B cell (primary cell): ENCODE results near the gene BNC2. TPM values are rescaled to one million over a fixed set of nuclear protein-coding genes. Genes with fewer than 3 reads are reported as not detected.

Source experiments
- ATAC-seq: fragments of 200-7000 bp; cut with Tn5 transposase; one replicate; pipeline ENCODE4 v1.10.0; 2021; ENCODE audit warnings: low read depth, mild to moderate bottlenecking, moderate number of reproducible peaks, moderate library complexity
- CTCF ChIA-PET: fragments of 350-600 bp; sonication (Branson Sonifier 250); formaldehyde crosslinking; loops from one replicate; lab custom pipeline; 2021; ENCODE audit warnings: antibody characterized with exemption, inconsistent platforms; lab: Charles Lee
- POLR2A ChIA-PET: fragments of 350-600 bp; sonication (Branson Sonifier 250); formaldehyde crosslinking; loops from one replicate; lab custom pipeline; 2021; ENCODE audit warnings: antibody characterized with exemption; lab: Charles Lee
- DNase-seq: peaks from one replicate; pipeline ENCODE4 v3.0.0; 2013
- H2AFZ ChIP-seq: 2 replicates; pipeline ENCODE4 v1.6.1; 2012; ENCODE audit warnings: mild to moderate bottlenecking, low read depth, low read length; ENCODE audit not compliant: insufficient read depth, poor library complexity, severe bottlenecking
- H3K27ac ChIP-seq, 2 donors: 1 replicate in 1 of 2; 2 replicates in 1 of 2; pipeline ENCODE4 v1.5.1; 2012 to 2013; ENCODE audit warnings: low read length in 2 of 2, mild to moderate bottlenecking in 2 of 2, moderate library complexity in 1 of 2
- H3K27me3 ChIP-seq, 4 experiments: fragments of 200-600 bp in 1 of 4; sonication (generic) in 1 of 4; replicated peaks in 1 of 4; 1 replicate in 2 of 4; 2 replicates in 2 of 4; pipeline versions ENCODE4 v1.6.1 to v1.7.0; 2013 to 2016; ENCODE audit warnings: low read length in 3 of 4, mild to moderate bottlenecking in 2 of 4, mixed read lengths in 1 of 4, moderate library complexity in 1 of 4; ENCODE audit not compliant: insufficient read depth in 4 of 4, control insufficient read depth in 3 of 4; ENCODE audit errors: control extremely low read depth in 1 of 4
- H3K36me3 ChIP-seq, 2 experiments: replicated peaks in 1 of 2; 1 replicate in 1 of 2; 2 replicates in 1 of 2; pipeline versions ENCODE4 v1.6.1 to v1.7.1; 2013; ENCODE audit warnings: low read length in 1 of 2; ENCODE audit not compliant: insufficient read depth in 2 of 2, control insufficient read depth in 1 of 2; ENCODE audit errors: control extremely low read depth in 1 of 2, extremely low read depth in 1 of 2
- H3K4me1 ChIP-seq, 2 donors: fragments of 200-600 bp in 1 of 2; sonication (generic) in 1 of 2; 1 replicate in 1 of 2; 2 replicates in 1 of 2; pipeline versions ENCODE4 v1.5.1 to v1.6.1; 2013 to 2017; ENCODE audit warnings: low read length in 2 of 2; ENCODE audit not compliant: control insufficient read depth in 2 of 2, insufficient read depth in 2 of 2
- H3K4me2 ChIP-seq: replicated peaks from 2 replicates; pipeline ENCODE3; 2012; ENCODE audit warnings: mild to moderate bottlenecking, low read depth, low read length; ENCODE audit not compliant: poor library complexity, severe bottlenecking
- H3K4me3 ChIP-seq, 5 experiments: fragments of 200-600 bp in 1 of 5; sonication (generic) in 1 of 5; 1 replicate in 3 of 5; 2 replicates in 2 of 5; pipeline versions ENCODE4 v1.5.1 to v1.7.0; 2011 to 2016; ENCODE audit warnings: low read length in 4 of 5, mild to moderate bottlenecking in 4 of 5, low read depth in 2 of 5, control low read depth in 1 of 5, moderate library complexity in 1 of 5; ENCODE audit not compliant: insufficient read depth in 1 of 5; ENCODE audit errors: control extremely low read depth in 1 of 5, extremely low read depth in 1 of 5
- H3K79me2 ChIP-seq: fragments of 200-600 bp; sonication (generic); one replicate; pipeline ENCODE4 v1.6.0; 2016; ENCODE audit warnings: low read length; ENCODE audit not compliant: control insufficient read depth, insufficient read depth
- H3K9ac ChIP-seq: fragments of 200-600 bp; sonication (generic); 2 replicates; pipeline ENCODE4 v1.6.1; 2017; ENCODE audit warnings: mild to moderate bottlenecking, low read length, moderate library complexity
- H3K9me3 ChIP-seq, 3 donors: one replicate each; pipeline versions ENCODE4 v1.6.1 to v1.7.1; 2013; ENCODE audit warnings: low read length in 2 of 3; ENCODE audit not compliant: control insufficient read depth in 2 of 3, insufficient read depth in 1 of 3; ENCODE audit errors: control extremely low read depth in 1 of 3
- H4K20me1 ChIP-seq: 2 replicates; pipeline ENCODE4 v1.6.0; 2012; ENCODE audit warnings: mild to moderate bottlenecking, low read length; ENCODE audit not compliant: insufficient read depth, control insufficient read depth, poor library complexity, severe bottlenecking
- H3K27ac Mint-ChIP-seq: one replicate; pipeline ENCODE4 v1.8.0; 2021; ENCODE audit warnings: mixed read lengths
- H3K27me3 Mint-ChIP-seq: one replicate; pipeline ENCODE4 v1.8.0; 2021; ENCODE audit warnings: mixed read lengths
- H3K4me1 Mint-ChIP-seq: one replicate; pipeline ENCODE4 v1.8.0; 2021; ENCODE audit warnings: mixed read lengths
- H3K4me3 Mint-ChIP-seq: one replicate; pipeline ENCODE4 v1.8.0; 2021; ENCODE audit warnings: mixed read lengths
- H3K9me3 Mint-ChIP-seq: one replicate; pipeline ENCODE4 v1.8.0; 2022; ENCODE audit warnings: mixed read lengths; ENCODE audit not compliant: insufficient read depth
- CTCF ChIP-seq: fragments of 200-600 bp; IDR thresholded peaks from one replicate; pipeline ENCODE4 v1.8.0; 2022; ENCODE audit warnings: antibody characterized with exemption, mild to moderate bottlenecking
- EZH2 ChIP-seq: IDR thresholded peaks from 2 replicates; pipeline ENCODE4 v1.6.1; 2012; ENCODE audit warnings: borderline replicate concordance, low read depth, mild to moderate bottlenecking, moderate library complexity, low read length; ENCODE audit not compliant: insufficient read depth, poor library complexity, severe bottlenecking
- WGBS: methylation state at CpG from one replicate; pipeline ENCODE4 v1.1.5; 2013; ENCODE audit warnings: missing lambda C conversion rate; ENCODE audit not compliant: insufficient coverage; 5-methylcytosine and 5-hydroxymethylcytosine counted together
- intact Hi-C: fragments of 100-400 bp; cut with micrococcal nuclease; formaldehyde crosslinking; loops from one replicate; pipeline ENCODE4 v1.10.0; 2022
- polyA plus RNA-seq: library from polyadenylated mRNA; depleted of rRNA; stranded (reverse); fragments of >200 nt; gene quantifications from 2 replicates; pipeline ENCODE4 v1.2.3, GENCODE V29; 2012
- total RNA-seq, 2 donors: library from RNA; stranded (reverse); fragments of 120-200 nt in 1 of 2; gene quantifications; 1 replicate in 1 of 2; 2 replicates in 1 of 2; pipeline versions ENCODE4 v1.2.3 to v1.2.4, GENCODE V29; 2013 to 2022

BNC2 gene
- total and polyA plus RNA-seq, 2 donors (not counting 1 experiment from before 2014, with no cell fraction given): 0.01 TPM; not detected in 1

DNA sequence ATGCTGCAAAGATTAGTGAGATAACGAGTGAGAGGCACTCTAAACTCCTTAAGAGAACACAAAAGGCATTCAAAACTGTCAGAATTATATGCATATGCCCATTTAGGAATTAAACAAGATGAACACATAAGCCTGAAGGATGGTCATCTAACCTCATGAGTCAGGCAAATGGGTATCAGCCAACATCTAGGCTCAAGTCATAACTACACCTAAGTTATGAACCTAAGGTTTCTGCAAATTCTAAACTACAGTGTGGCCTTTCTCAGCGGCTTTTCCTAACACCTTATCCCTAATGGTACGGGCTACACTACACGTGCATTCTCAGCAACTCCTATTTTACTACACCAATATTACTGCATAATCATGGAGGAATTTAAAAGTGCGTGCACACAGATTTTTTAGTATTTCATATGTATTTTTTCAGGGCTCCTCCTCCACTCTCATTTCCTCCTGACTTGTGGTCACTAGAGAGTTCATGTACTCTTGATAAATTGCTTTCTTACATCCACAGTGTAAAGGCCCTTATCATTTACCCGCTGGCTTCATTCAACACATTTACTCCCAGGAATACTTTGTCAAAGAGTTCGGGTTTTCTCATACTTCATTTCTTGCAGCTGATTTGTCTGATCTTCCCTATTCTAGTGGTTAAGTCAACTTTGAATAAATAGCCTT, 316.5 kb downstream of the BNC2 start:
- Histone ChIP-seq H3K9me3 (peaks cover 0 to 7% (median 0%) of the 10 kb centered on the region in 3 donors), H3K4me3 (no peak overlapping the region), H3K27ac (no peak overlapping the region), H3K36me3 (no peaks in the 10 kb centered on the region), H3K4me1 (no peaks in the 10 kb centered on the region), H4K20me1 (no peaks in the 10 kb centered on the region), H2AFZ (no peak overlapping the region), H3K9ac (no peak overlapping the region), H3K27me3 (no peaks in the 10 kb centered on the region), H3K4me2 (no peak overlapping the region), H3K79me2 (no peaks in the 10 kb centered on the region)
- Mint-ChIP-seq H3K4me1 (no peaks in the 10 kb centered on the region), H3K27ac (no peak overlapping the region), H3K27me3 (no peaks in the 10 kb centered on the region), H3K4me3 (no peak overlapping the region), H3K9me3 (no peaks in the 10 kb centered on the region)
- DNase-seq (no peak), ATAC-seq (no peak)
- 80% methylated on average over 1 of the region's 7 CpGs for WGBS
- ChIA-PET CTCF (interaction anchor here (0.6 kb wide), 1 partner anchor 128 kb away, joined by 3 read pairs; no protein-coding TSS in a partner anchor), POLR2A (no interaction called here)
- intact Hi-C loops: no loop called here
- TF ChIP-seq EZH2 (no peak), CTCF (no peak)

DNA sequence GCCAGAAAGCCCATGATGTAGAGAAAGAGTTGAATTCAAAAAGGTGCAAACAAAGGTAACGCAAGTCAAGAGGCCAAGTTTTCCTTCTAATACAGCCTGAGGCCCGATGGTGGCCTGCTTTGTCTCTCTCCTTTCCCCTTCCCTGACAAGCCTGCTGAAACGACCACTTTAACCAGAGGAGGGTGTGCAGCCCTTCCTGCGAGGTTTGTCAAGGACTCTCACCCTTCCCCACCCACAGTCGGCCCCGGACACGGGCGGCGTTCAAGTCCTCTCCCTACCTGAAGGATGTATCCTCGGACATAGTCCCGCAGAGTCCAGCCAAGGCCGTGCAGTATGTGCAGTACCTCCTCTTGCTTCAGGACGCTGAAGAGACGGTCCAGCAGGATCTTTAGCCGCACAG, 318.2 kb downstream of the BNC2 start:
- TF ChIP-seq EZH2 (no peak), CTCF (no peak)
- Mint-ChIP-seq H3K4me1 (no peaks in the 10 kb centered on the region), H3K9me3 (no peaks in the 10 kb centered on the region), H3K27me3 (no peaks in the 10 kb centered on the region), H3K4me3 (no peak overlapping the region), H3K27ac (no peak overlapping the region)
- ChIA-PET POLR2A (no interaction called here), CTCF (no interaction called here)
- Histone ChIP-seq H3K79me2 (no peaks in the 10 kb centered on the region), H3K4me2 (no peak overlapping the region), H2AFZ (no peak overlapping the region), H3K9ac (no peak overlapping the region), H3K36me3 (no peaks in the 10 kb centered on the region), H3K4me1 (no peaks in the 10 kb centered on the region), H4K20me1 (no peaks in the 10 kb centered on the region), H3K4me3 (no peak overlapping the region), H3K27me3 (no peaks in the 10 kb centered on the region), H3K27ac (no peak overlapping the region), H3K9me3 (peaks cover 0 to 7% (median 0%) of the 10 kb centered on the region in 3 donors)
- WGBS: 93% methylated on average over 15 of the region's 15 CpGs
- intact Hi-C loops: no loop called here
- DNase-seq (no peak), ATAC-seq (no peak)
